GM18502 (cell line): ENCODE results near the gene ALG2.
"Not testable (repeated sequence)": the region's sequence is repeated elsewhere in the genome, so short reads cannot be mapped to it uniquely, and the experiment has no call there.

Experiments used
- ATAC-seq: cut with Tn5 transposase; IDR thresholded peaks from one replicate; pipeline ENCODE4 v1.9.1; 2021; ENCODE audit warnings: mild to moderate bottlenecking; ENCODE audit not compliant: unreplicated experiment, poor library complexity

ALG2 gene

DNA sequence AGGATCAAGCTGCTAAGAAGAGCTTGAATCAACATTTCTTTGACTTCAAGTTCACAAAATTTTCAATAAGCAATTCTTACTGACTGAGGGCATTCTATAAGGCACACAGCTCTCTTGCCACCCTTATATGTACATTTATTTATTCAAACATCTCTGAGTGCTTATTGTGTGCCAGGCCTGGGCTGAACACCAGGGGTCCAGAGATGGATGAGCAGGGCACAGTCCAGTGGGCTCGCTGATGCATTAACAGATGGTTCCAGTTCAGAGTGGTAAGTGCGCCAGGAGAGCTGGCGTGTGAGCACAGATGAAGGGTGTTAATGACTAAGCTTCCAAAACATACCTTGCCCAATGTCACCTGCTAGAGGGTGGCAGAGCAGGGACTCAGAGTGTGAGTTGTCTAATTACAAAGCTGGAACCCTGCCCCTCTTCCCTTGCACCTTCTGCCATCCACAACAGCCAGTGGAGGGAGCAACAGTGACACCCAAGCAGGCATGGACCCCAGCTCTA lies 24.6 kb downstream of the ALG2 start:
- no peak for ATAC-seq

DNA sequence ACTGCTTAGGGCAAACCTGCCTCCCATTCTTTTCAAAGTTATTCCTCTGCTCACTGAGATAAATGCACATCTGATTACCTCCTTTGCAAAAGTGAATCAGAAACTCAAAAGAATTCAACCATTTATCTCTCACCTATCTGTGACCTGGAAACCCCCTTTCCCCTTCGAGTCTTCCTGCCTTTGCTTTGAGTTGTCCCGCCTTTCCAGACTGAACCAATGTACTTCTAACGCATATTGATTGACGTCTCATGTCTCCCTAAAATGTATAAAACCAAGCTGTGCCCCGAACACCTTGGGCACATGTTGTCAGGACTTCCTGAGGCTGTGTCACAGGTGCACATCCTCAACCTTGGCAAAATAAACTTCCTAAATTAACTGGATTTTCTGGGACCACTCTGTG lies 25.3 kb downstream of the ALG2 start:
- not testable (repeated sequence) for ATAC-seq

DNA sequence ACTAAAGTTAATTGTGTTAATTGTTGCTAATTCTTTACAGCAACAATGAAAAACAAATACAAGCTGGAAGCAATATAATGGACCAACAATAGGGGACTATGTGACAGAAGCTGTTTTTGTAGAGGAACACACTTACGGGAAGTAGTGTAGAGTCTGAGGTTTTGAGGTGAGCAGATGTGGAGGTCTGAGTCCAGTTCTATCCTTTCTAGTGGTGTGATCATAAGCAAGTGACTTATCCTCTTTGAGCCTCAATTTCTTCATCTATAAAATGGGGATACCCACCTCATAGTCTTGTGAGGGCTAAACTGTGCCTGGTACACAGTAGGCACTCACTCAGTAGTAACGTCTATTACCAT lies 28.3 kb downstream of the ALG2 start:
- no peak for ATAC-seq

DNA sequence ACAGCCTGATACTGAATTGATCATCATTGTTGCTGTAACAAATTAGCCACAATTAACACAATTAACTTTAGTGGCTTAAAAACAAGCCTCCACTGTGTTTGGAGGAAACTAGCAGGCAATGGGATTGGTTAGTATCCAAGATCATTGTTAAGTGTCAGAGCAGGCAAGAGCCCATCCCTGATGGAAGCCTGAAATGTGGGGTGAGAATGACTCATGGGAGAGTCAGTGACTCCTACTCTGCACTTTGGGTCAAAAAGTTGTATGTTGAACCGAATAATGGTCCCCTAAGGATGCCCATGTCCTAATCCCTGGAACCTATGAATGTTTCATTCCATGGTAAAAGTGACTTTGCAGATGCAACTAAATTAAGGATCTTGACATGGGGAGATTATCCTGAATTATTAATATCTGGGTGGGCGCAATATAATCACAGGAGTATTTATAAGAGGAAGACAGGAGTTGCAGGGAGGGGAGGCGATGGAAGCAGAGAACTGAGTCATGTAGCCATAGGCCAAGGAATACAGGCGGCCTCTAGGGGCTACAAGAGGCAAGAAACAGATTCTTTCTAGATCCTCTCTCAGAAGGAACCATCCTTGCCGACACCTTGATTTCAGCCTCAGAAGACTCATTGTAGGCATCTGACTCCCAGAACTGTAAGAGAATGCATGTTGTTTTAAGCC lies 28.8 kb downstream of the ALG2 start:
- ATAC-seq = no peak

DNA sequence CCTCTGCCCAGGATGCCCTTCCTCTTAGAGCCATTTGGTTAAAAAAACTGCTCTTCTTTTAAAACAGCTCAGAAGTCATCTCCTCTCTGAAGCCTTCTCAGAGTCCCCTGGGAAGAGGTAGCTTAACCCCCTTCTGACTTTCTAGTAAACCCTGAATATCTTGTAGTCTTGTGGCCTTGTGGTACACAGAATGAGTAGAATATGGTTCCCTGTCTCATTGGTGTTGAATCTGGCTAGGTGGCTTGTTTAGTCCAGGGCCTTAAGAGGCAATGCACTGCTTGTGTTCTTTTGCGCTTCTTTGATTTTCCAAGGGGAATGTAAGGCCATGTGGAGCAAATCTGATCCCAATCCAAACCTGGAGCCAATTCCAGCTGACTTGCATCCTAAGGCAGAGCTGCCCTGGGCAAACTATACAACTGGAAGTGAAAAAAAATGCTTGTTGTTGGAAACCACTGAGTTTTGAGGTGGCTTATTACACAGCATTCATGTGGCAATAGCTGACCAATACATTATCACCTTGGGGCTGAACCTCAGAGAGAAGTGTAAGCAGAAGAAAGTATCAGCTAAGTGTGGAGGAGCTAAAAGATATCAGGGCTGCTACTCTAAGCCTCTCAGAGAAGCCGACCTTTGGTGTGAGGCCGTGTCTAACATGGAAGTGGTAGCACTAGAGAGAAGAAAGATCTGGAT lies 31.0 kb downstream of the ALG2 start:
- ATAC-seq = no peak

DNA sequence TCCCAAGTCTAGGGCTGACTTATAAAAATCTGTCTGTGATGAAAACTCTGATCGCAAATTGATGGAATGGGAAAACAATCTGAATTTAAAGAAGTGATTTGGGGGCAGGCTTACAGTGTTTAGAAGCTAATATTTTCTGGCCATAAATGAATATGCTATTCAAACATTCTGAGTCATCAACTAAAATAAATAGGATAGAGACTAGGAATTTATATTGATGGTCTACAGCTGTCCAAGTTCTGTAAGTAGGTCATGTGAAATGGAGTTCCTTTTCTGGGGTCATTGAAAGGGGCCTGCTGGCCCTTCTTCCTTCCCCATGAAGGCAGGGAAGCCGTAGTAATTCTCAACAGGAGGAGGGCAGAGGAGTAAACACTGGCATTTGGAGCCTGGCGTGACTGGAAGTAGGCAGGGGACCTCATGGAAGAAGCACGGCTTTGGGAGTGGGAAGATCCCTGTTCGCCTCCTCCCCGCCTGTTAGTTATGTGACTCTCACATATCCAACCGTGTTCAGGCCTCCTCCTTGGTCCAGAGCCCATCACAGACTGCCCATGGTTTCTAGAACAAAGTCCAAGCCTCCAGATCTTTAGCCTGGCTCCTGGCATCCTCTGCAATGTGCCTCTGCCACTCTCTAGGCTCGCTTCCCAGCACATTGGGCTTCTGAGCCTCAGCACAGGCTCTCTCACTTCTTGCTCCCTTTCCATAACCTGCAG lies 31.7 kb downstream of the ALG2 start:
- ATAC-seq = no peak

DNA sequence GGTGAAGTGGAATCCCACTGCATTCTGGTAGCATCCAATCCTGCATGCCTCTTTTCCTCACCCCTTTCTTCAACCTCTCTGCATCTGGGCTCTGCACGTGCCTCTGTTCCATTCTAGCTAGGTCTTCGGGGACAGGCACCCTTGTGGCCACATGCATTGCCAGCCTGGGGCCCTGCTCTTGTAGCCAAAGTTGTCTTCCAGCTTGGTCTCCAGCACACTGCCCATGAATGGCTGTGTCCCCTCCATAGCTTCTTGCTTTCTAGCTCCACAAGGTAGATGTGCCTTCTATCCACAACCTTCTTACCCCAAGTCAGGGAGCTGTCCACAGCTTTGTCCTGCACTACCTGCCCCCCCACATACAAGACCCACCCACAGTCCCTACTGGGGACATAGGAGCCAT lies 32.6 kb downstream of the ALG2 start:
- no peak for ATAC-seq

DNA sequence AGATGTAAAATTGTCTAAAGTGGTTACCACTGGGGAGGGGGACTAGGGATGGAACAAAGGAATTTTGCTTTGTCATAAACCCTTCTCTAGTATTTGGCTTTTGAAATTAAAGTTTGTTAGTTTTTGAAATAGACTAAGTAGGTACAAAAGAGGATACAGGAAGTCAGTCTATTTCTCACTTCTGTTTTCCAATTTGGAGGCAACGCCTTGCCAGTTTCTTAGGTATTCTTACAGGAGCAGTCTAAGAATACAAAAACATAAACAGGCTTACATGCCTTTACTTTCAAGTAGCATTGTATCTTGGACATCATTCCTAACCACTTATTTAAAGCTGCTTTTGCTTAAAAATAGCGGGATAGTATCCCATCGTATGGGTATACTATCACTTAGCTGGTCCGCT lies 34.4 kb downstream of the ALG2 start:
- ATAC-seq = no peak

DNA sequence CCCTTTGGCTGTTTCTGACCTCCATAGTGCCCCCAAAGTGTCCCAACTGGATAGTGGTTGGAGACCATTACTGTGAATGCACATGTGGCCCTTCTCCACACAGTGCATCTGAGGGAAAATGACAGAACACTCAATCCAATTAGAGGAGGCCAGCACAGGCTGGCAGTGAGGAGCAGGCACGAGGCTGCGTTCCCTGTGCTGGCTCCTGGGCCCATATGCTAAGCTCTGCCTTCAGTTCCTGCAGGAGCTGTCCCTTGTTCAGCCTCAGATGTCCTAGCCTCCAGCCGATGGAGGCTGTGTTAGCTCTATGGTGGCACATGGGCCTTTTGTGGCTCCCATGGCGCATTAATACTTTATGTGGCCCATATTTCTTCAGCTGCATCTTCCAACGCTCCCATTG lies 35.8 kb downstream of the ALG2 start:
- ATAC-seq = no peak

DNA sequence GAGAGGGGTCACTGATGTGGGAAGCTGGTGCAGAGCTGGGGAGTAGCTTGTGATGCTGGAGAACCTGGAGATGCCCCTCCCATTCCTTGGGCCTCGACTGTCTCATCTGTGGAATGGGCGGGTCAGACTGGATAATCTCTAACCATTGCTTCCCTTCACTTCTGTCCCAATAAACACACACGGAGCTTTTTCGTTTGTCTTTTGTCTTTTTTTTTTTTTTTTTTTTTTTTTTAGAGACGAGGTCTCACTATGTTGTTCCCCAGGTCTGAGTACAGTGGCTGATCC lies 36.5 kb downstream of the ALG2 start:
- no peak for ATAC-seq

DNA sequence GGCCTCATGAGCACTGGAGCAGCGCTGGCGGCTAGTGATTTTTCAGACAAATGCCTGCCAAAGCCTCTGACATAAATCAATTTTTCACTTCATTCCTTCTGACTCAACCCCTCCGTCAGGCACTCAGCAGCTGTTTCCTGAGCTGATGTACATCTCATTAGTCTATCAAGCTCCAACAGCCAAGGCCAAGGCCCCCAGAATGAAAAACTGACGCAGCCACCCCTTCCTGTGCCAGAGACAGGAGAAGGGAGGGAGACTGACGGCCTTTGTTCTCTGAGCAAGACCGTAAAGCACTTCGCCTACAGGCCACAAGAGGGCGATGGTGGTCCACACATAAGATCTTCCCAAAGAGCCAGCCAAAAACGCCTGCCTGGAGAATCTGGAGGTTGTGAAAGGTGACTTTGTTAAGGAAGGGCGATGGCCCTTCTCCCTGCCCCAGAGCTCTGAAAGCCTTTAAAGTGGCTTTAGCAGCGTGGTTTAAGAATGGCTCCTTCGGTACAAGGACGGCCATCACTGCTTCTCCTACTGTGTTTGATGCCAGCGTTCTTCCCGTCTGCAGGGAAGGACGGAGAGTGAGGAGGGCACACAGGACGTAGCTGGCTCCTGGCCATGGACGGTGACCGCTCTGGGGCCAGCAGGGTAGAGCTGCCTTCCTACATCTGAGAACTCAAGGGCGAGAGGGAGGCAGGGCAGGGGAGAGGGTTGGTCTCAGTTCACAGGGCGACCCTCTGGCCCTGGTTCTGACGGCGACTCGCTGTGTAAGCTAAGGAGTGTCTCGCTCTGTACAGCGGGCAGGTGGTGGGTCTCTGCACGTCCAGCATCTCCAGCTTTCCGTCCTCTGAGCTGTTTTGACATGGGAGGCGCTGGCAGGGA lies 37.0 kb downstream of the ALG2 start:
- ATAC-seq = peak; percentile 56

DNA sequence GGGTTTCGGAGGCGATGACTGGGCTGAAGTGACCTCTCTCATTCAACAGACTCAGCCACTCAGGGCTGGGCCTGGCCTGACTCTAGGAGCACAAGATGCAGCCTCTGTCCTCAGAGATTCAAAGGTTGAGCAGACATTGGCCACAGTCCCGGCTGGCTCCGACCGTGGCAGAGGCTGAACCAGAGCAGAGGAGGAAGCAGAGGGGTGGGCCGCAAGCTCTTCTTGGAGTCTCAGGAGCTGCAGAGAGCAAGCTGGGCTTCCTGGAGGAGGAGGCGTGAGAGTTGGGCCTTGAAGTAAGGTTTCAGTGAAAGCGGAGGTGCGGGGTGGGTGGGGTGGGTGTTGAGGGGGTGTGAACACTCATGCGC lies 37.6 kb downstream of the ALG2 start:
- ATAC-seq = no peak

DNA sequence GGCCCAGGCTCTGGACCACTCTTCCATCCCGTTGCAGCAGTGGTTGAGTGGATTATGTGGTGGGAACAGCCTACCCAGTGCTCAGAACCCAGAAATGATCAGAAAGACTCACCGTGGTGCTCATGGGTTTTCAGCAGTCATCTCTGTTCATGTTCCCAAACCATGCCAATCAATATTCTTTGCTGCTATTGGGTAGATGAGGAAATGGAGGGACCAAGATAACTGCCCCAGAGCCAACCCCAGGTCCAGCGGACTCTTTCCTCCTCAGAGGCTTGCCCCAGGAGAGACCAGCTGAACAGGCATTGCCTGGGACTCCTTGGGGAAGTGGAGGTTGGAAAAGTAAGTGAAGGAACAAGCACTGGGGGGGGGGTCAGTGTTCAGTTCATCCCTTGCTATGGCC lies 38.1 kb downstream of the ALG2 start:
- ATAC-seq = no peak

DNA sequence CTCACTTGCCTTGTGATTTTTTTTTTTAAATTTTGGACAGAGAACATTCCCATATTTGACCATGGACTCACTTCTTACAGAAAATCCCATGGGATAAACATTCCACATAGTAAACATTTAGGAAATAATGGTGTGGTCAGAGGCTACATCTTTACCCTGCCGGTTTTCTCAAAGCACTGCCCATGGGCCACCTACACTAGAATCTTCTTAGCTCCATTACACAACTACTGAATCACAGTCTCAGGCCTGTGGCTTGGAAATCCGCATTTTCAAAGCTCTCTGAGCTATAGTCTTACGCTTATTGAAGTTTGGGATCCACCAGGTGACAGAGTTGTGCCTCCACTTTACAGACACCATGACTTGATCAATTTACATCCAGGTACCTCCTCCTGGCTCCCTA lies 39.4 kb downstream of the ALG2 start:
- no peak for ATAC-seq

DNA sequence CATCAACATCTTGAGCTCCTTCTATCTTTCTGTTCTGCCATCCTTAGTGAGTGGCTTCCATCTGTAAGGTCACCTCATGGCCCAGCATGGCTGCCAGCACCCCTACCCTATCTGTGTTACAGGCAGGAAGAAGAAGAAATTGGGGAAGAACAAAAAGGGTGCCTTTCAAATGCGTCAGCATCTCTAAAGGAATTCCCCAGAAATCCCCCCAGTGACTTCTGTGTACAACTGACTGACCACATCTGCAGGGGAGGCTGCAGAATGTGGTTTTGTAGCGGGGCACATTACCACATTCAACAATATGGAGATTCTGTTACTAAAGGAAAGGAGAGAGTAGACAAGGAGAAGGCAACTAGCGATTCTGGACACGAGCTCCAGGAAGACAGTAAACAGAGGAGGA lies 40.1 kb downstream of the ALG2 start:
- peak; percentile 53 for ATAC-seq

DNA sequence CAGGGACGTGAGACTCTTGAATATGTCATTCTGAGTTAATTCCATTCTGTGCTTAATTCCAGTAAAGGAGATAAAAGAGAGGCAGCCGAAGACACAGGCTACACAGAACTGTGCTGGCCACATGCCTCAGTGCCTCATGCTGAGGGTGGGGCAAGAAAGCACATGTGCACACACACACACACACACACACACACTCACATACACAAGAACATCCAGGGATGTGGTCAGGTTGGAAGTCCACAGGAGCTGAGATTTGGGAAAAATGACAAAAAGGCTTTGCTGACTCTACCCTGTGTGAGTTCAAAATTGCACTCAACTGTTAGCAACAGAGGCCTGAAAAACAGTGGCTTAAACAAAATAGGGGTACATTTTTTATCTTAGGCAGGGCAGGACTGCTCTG lies 40.5 kb downstream of the ALG2 start:
- no peak for ATAC-seq

DNA sequence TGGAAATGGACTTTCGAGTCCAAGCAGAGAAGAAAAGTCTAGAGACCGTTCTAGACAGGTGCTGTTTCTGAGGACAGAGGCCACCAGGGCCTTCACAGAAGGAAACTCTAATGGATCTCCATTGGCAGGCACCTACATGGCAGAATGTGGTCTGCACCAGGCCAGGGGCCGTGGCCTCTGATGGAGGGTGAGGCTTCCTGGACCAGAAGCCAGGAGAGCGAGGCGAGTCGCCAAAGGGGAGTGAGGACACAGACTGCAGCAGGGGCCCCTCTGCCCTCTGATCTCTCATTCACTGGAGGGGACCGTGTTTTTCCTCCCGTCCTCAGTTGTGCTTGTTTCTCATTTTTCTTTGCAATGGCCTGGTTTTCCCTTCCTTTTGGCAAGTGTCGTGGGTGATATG lies 41.1 kb downstream of the ALG2 start:
- ATAC-seq = peak; percentile 5

DNA sequence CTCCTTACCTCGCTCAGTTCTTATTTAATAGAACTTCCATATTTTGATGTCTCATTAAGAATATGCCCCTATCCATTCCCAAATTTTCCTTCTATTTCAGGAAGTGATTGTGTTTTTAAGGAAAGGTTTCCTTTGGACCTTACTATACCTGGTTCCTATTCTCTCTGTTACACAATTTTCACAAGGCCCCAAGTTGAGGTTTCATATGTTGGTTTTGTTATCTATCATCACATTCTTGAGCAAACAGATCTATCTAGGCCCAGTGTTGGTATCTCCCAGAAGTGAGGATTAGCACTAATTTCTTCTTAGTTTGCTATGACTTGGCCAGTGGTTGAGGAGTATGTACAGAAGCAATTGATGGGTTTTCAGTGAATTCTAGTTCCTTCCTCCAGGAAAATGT lies 41.5 kb downstream of the ALG2 start:
- ATAC-seq = peak; percentile 55

DNA sequence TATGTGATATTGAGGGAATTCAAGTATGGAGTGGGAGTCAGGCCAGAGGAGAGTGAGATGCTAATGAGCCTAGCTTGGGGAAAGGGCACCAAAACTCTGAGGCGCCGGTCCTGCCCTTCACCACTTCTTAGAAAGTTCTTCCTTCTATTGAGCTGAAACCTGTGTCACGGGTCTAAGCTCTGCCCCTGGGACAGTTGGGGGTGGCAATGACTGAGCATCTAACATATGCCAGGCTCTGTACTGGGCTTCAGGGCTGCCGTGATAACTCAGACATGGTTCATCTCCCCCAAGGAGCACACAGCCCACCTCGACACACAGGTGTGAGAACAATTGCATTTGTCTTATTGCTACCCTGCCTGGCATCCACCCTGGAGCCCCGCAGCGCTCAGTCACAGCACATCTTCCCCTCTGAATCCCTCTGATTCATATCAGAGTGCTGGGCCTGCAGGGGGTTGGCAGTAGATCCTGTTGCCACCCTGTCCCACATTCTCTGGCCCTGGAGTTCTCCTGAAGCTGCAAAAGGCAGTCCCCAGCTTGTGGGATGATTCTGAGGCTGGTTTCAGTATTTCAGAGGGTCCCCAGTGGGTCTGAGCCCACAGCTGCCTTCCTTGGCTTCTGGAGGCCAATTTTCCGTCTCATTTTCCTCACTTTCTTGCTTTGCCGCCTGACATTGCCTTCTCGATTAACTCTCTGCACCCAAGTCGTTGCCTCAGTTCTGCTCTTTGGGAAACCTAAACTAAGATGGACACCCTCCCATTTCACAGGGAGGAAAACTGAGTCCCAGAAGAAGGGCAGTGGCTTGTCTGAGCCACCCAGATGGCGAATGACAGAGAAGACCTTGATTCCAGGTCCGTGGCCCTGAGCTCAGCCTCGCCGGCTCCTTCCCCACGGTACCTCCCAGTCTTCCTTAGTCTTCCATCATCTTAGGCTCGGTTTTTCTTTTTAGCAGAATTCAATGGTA lies 42.5 kb downstream of the ALG2 start:
- ATAC-seq = no peak
